NCI-H2029 (cell line): Measurements from ENCODE around the gene DAZAP1.

Source experiments
- DNase-seq: peaks from one replicate; lab custom pipeline; 2025; lab: John Stamatoyannopoulos, UW

Gene DAZAP1

DNA sequence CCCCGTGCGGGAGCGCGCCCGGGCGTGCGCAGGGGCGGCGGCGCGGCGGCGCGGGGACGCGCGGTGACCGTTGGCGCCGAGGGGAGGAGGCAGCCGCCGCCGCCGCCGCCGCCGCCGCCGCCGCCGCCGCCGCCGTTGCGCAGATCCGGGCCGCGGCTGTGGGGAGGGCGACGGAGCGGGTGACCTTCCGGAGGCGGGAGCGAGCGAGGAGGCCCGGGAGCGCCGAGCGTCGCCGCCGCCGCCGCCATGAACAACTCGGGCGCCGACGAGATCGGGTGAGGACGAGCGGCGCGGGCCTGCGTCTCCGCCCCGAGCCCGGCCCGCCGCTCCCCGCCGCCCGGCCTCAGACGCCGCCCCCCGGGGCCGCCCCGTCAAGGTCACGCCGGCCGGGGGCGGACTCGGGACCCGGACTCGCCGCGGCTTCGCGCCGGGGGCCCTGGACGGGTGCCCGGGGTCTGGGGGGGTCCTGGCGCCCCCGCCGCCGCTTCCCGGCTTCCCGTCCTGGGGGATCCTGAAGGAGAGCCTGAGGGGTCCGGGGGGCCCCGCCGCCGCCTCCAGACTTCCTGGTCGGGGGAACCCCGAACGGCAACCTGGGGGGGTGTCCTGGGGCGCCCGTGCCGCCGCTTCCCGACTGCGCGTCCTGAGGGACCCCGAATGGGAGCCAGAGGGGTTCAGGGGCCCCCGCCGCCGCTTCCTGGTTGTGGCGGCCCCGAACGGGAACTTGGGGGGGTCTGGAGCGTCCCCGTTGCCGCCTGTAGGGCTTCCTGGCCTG, at the start of gene DAZAP1:
DAZAP1 (plus strand) TSS at position 59 of the 772 bp plus-strand sequence; CDS start at position 247, 188 bp downstream.
- DNase-seq, result no peak

DNA sequence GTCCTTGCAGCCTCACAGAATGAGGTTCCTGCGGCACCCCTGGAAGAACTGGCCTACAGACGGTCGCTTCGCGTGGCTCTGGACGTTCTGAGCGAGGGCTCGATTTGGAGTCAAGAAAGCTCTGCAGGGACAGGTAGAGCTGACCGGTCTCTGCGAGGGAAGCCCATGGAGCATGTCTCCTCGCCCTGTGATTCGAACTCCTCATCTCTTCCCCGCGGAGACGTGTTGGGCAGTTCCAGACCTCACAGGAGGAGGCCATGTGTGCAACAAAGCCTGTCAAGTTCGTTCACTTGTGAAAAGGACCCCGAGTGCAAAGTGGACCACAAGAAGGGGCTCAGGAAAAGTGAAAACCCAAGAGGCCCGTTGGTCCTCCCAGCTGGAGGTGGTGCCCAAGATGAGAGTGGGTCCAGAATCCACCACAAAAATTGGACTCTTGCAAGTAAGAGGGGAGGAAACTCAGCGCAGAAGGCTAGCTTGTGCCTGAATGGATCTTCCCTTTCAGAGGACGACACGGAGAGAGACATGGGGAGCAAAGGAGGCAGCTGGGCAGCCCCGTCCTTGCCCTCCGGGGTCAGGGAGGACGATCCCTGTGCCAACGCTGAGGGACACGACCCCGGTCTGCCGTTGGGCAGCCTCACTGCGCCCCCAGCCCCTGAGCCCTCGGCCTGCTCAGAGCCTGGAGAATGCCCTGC, 47.1 kb upstream of the DAZAP1 start:
- no peak for DNase-seq

DNA sequence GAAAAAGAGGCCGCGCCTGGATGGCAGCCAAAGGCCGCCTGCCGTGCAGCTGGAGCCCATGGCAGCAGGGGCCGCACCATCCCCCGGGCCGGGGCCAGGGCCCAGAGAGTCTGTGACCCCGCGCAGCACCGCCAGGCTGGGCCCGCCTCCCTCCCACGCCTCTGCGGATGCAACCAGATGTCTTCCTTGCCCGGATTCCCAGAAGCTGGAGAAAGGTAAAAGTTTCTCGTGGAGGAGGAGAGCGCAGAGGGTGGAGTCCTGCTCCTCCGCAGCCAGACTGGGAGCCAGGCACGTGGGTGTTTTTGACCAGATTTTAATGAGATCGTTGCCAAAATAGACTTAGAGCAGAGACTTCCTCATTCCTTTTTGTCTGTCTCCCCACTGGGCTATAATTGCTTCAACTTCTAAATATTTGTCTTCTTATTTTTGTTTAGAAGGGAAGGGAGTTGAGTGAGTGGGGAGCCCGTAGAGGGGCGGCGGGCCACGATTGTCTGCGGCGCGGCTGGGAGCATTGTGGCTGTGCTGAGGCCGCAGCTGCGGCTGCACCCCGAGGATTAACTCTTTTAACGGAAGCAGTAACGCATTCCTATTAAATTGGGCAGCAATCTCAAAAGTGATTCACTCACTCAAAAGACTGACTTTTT, 46.4 kb upstream of the DAZAP1 start:
- DNase-seq, result no peak

DNA sequence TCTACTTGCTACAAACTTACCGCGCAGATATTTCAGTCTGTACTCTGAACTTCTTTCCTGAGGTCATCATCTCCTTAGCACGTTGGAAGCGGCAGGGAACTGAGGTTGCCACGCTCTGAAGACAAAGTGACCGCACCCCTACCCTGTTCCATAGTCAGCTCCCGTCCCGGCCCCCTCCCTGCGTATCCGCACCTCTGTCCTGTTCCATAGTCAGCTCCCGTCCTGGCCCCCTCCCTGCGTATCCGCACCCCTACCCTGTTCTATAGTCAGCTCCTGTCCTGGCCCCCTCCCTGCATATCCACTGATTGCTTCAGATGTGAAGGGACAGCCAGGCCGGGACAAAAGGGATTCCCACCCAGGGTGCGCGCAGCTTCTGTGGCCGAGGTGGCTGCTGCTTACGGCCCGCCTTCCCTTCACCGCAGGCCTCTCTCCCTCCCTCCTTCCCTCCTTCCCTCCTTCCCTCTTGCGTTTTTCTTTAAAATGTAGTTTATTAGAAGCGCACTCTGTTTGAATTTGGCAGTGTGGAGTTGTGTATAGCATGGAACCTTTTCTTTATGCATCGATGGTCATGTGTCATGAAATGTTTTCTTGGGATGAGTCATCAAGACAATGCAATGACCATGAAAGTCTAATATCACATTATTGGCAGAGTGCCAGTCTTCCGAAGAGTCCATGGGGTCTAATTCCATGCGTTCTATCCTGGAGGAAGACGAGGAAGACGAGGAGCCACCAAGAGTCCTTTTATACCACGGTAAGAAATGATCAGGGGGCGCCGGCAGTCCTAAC, 45.6 kb upstream of the DAZAP1 start:
- DNase-seq, result no peak

DNA sequence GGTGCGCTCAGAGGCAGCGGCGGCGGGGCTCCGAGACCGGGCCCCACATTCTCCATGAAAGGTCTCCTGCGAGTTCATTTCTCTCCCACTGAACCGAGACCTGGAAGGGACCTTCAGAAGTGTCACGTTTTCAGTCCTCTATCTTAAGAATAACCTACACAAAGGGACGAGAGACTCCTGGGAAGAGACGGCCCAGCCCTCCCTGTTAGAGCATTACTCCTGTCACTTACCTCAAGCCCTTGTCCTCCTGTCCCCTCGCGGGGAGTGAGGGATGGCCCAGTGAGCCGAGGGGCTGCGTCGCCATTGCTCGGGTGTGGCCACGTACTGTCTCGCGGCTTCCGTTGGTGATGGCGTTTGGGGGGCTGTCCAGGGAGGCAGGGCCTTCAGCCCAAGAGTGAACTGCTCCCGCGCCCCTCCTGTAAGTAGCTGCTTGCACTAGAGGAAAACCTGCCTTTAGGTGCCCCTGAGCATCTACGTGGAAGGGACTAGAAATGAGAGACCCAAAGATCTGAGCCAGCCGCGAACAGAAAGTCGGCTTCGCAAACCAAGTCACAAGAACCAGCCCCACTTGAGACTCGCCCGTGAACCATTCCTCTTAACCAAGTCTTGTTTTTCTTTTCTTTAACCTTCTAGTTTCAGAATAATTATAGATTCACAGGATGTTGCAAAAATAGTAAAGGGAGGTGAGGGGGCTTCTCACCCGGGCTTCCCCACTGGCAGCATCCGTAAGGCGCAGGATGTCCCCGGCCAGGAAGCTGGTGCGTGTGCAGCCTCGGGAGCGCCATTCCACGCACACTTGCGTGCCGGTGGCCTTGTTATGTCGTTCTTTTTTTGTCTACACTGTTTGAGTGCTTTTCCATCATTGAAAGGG, 44.8 kb upstream of the DAZAP1 start:
- no peak for DNase-seq

DNA sequence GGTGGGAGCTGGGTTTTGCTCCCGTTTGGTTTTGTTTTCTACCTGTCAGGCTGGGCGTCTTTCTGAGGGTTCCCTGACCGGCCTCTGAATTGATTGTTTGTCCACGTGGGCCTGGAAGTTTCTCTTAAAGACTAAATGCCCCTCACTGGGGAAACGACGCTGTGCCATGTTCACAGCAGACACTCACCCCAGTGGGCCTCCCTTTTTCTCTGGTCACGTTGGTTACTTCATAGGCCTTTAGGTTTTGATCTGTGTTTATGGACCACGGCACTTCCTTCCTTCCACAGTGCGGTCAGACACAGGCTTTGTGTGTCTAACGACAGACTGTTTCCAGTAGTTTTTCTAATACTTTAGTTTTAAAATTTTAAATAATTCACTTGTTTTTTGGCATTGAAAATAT, 43.8 kb upstream of the DAZAP1 start:
- DNase-seq, result no peak

DNA sequence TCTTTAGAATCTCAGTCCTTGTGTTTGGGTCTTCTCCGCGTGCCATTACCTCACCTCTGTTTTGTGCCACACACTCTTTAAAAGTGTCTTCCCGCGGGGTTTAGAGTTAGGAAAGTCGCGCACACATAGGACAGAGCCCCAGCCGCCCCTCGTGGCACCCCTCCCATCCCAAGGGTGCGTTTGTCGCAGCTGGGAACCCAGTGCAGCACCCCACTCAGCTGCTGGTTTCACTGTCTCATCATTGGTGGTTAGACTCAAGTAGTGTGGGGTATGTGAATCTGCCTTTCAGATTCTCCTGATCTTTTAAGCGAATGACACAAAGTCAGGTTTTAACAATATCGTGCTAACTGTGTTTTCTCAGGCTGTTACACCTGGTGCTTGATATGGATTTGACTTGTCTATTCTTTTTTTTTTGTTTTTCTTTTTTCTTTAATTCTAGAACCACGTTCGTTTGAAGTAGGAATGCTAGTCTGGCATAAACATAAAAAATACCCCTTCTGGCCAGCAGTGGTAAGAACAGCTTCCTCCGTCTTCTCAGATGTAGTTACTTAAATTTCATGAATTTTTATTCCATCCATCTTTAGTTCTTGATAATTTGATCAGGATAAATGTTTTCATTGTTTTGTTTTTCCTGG, 43.2 kb upstream of the DAZAP1 start:
- no peak for DNase-seq

DNA sequence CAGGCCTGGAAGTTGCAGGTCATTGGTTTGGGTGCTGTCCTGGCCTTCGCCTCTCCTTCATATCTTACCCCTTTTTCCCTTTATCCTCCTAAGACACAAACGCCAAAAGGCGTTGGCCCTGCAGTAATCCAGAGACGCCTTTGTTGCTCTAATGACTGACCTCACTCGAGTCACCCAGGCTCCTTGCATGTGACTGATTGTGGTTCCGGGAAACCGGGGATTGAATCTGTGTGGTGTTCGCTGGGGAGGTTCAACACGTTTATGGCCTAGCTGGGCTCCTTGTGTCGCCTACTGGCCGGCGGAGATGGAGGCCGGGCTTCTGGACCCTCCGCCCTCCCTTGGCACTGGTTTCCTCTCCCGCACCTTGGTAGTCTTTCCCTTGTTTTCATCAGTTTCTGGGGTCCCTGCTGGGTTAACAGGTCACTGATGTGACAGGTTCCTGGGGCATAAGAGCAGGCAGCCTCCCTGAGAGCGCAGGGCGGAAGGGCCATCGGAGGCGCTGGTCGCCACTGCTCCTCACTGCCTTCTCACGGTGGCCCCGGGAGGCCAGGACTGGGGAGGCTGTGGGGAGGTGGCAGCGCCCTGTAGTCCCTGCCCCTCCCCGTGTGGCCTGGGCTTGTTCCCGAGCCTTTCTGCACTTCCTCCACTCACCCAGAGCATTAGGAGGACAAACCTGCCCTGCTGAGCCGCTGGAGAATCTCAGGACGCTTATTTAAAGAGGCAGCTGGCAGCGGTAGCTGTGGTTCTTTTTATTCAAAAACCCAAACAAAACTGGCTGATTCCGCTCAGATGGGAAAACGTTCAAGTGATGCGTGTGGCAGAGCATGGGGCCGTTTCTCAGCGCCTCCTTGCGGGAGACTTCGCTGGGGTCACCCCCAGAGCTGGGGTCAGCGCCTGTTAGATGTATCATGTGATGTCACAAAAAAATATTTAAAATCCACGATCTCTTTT, 41.8 kb upstream of the DAZAP1 start:
- DNase-seq, result no peak

DNA sequence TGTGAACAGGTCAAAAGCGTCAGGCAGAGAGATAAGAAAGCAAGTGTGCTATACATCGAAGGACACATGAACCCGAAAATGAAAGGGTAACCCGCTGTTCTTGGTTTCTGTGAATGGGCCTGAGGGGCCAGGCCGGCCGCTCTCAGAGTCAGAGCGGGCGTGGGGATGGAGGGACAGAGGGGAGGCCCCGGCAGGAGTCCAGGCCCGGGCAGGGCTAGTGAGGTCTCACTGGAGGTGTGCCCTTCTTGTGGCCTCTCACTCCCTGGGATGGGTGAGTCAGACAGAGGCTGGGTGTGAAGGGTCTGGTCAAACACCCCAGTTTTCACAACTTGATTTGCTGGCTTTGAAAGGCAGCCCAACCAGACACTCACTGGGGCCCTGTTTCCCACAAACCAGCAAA, 41.1 kb upstream of the DAZAP1 start:
- DNase-seq, result no peak

DNA sequence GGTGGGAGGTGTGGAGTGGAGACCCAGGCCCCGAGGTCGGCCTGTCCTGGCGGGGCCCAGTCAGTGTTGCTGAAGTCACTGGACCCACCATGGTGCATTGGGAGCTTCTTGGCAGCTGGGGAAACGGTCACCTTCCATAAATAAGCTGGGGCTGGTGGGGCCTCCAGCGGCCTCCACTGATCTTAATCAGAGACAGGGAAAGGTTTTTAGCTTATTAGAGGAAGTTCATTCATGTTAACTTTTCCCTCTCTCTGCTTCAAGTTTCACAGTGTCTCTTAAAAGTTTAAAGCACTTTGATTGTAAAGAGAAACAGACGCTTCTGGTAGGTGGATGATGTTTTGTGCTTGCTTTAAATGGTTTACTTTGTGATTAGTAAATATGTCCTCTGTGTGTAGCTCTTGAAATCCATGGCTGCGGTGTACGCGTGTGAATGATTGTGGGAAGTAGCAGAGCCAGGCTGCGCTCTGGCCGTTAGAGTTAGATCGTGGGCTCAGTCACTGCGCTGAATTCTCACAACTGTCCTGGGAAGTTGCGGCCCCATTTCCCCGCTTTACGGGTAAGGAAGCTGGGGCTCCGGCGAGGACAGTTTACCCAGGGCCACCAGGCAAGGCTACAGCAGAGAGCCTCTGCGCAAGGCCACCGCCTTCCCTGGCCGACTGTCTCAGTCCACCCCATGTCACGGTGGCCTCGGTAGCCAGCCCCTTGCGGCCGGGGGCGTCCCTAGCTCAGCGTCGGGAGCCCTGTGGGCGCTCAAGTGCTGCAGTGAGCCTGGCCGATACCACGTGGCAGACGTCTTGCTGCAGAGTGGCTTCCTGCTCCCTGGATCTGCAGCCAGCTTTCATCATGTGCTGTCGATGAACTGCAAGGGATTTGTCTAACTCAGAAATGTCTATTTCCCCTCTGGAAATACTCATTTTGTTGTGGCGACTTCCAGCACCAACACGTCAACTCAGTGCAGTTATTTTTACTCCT, 40.2 kb upstream of the DAZAP1 start:
- no peak for DNase-seq

DNA sequence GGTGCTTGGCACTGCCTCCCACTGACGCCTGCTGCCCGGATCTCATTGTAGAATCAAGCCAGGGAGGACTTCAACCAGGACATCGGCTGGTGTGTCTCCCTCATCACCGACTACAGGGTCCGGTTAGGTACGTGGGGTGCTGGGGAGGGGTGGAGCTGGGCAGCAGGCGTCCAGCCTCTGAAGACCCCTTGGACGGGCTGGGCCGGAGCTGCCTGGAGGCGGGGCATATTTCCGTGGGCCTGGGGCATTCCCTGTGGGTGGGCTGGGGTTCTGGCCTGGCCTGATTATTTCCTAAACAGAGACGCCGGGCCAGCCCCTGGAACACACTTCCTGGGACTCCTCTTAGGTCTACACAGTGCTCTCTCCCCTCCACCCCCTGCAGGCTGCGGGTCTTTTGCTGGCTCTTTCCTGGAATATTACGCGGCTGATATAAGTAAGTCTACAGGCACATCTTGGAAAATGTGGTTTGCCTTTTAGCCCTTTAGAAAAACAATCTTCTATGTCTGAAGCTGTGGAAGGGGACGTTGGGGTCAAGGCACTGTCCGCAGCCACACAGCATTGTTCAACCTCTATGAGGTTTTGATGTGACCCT, 38.1 kb upstream of the DAZAP1 start:
- DNase-seq, result no peak

DNA sequence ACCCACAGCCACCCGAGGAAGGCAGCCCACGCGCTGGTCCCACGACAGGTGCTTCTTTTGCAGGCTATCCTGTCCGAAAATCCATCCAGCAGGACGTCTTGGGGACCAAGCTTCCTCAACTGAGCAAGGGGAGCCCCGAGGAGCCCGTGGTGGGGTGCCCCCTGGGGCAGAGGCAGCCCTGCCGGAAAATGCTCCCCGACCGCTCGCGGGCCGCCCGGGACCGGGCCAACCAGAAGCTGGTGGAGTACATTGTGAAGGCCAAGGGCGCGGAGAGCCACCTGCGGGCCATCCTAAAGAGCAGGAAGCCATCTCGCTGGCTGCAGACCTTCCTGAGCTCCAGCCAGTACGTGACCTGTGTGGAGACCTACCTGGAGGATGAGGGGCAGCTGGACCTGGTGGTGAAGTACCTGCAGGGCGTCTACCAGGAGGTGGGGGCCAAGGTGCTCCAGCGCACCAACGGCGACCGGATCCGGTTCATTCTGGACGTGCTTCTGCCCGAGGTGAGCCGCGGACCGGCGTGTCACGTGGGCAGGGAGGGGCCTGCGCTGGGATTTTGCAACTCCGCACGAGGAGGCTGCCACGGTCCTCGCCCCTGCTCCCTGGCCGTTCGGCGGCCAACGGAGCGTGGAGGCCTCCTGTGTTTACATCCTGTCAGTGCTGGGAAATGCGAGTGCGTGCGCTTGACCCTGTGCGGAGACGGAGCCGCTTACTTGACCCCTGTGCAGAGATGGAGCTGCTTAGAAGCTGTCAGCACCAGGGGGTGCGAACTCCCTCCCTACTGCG, 36.6 kb upstream of the DAZAP1 start:
- no peak for DNase-seq

DNA sequence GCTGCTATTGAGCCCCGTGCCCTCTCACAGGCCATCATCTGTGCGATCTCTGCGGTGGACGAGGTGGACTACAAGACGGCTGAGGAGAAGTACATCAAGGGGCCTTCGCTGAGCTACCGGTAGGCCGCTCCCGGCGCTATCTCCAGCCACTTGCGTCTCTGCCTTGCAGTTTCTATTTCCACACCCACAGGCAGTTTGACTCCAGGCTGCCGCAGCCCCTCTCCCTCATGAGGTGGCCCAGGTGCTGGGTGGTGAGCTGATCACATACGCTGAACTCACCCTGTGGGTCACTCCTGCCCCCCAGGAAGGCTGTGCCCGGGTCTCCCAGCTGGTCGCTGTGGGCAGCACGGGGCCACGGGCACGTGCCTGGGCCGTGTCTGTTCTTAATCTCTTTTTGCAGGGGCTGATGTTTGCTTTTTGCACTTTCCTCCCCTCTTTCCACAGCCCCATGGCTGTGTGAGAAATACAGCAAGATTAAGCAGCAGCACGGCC, 34.3 kb upstream of the DAZAP1 start:
- no peak for DNase-seq

DNA sequence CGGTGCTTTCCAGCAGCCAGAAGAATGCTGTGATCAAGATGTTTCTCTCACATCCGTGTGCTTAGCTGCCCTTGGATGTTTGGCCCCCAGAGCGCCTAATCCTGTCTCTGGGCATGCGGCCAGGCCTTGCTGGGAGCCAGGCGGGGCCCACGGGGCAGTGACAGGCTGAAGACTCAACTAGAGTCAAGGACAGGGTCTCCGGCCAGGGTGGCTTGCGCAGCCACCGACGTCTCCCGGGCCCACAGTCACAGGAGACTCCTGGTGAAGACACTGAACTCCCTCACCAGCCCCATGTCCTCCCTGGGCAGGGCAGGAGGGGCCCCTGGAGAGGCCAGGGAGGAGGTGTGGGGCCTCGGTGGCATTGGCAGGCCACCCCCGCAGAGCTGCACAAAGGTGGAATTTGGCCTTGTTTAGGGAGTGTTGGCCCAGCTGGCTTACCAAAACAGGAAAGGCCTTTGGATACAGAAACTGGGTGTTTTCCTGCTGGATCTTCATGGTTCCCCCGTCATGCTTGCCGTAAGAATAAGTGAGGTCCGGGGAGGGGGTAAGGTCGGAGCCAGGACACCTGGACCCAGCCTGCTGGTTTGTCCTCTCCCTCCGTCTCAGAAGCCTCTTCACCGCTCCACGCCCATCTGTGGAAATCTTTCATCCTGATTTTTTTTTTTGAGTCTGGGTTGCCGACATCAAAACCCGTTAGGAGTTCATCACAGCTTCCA, 33.7 kb upstream of the DAZAP1 start:
- no peak for DNase-seq

DNA sequence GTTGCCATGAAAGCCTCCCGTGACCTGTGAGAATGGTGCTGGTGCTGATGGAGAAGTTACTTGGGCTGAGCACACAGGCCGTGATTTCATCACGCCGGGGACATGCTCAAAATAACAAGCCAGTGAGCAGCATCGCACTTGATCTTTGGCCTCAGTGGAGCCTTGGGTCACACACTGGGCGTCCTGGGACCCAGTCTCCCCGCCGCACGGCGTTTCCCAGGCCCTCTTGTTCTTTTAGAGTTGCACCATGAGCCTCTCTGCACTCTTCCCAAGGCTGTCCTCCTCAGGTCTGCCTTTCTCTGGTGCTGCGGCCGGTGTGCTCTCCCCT, 33.2 kb upstream of the DAZAP1 start:
- DNase-seq, result no peak

DNA sequence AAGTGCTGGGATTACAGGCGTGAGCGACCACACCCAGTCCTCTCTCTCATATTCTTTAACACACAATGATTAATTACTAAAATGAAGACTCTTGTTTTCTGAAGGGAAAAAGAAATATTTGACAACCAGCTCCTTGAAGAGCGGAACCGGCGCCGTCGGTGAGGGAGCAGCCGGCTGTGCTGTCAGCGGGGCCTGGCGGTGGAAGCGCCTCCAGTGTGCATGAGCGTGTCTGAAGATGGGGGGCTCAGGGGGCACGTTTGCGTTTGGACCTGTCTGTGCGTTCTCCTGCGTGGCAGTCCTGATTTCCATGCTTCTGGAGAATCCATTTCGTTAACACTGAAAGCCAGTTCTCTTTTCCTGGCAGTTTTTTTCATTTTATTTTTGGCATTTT, 31.0 kb upstream of the DAZAP1 start:
- no peak for DNase-seq
